ENCODE results near the gene CBR4. TPM values are rescaled to one million over a fixed set of nuclear protein-coding genes. Genes with fewer than 3 reads are reported as not detected.

CBR4 gene
- total and polyA plus RNA-seq, 7 donors, result 8.4 to 23.9 (median 16.4) TPM

- intact Hi-C loops (cut with DNase I), result no loop called here
- Histone ChIP-seq H3K9me3 (no peaks in the 10 kb centered on the region), H3K4me3 (no peak overlapping the region), H3K27me3 (no peaks in the 10 kb centered on the region), H3K27ac (no peak overlapping the region), H3K36me3 (no peaks in the 10 kb centered on the region), H3K4me1 (no peaks in the 10 kb centered on the region)
- no peak for DNase-seq
- TF ChIP-seq EP300 (IDR thresholded peaks at IDR 0.05) (no peak), CTCF (IDR thresholded peaks at IDR 0.05) (no peak), POLR2A (IDR thresholded peaks at IDR 0.05) (no peak)
- 88 to 95% methylated on average over 6 of the region's 6 CpGs for WGBS, 2 donors
These were observed 42.5 kb upstream of the CBR4 start for GRCh38 chr4:169052594-169052945.

- no peak for DNase-seq
- H3K4me1 ChIP-seq, result no peaks in the 10 kb centered on the region
- WGBS, 2 donors, result 88 to 90% methylated on average over 10 of the region's 10 CpGs
- TF ChIP-seq POLR2A (IDR thresholded peaks at IDR 0.05), result no peak
- TF ChIP-seq CTCF (IDR thresholded peaks at IDR 0.05), result no peak
- H3K27me3 ChIP-seq, result no peaks in the 10 kb centered on the region
- H3K27ac ChIP-seq, result no peak overlapping the region
- H3K36me3 ChIP-seq, result no peaks in the 10 kb centered on the region
- intact Hi-C loops (cut with DNase I), result no loop called here
- no peaks in the 10 kb centered on the region for H3K9me3 ChIP-seq
- H3K4me3 ChIP-seq, result no peak overlapping the region
These were observed 41.9 kb upstream of the CBR4 start for GRCh38 chr4:169051761-169052593.

GRCh38 chr4:169050881-169051760 lies 41.1 kb upstream of the CBR4 start:
- no peaks in the 10 kb centered on the region for H3K36me3 ChIP-seq
- H3K27ac ChIP-seq, result peak overlapping the region in 1 of 4 donors; percentile 55
- 84 to 91% methylated on average over 9 of the region's 9 CpGs for WGBS, 2 donors
- DNase-seq, result no peak
- TF ChIP-seq POLR2AphosphoS5 (IDR thresholded peaks at IDR 0.05) (no peak), POLR2A (IDR thresholded peaks at IDR 0.05) (no peak), EP300 (IDR thresholded peaks at IDR 0.05) (no peak), CTCF (IDR thresholded peaks at IDR 0.05) (no peak)
- H3K27me3 ChIP-seq, result no peaks in the 10 kb centered on the region
- intact Hi-C loops (cut with DNase I), result no loop called here
- H3K4me1 ChIP-seq, result no peaks in the 10 kb centered on the region
- no peaks in the 10 kb centered on the region for H3K9me3 ChIP-seq
- no peak overlapping the region for H3K4me3 ChIP-seq

GRCh38 chr4:169050284-169050683 lies 40.2 kb upstream of the CBR4 start:
- Histone ChIP-seq H3K36me3 (no peaks in the 10 kb centered on the region), H3K4me3 (no peak overlapping the region), H3K4me1 (no peaks in the 10 kb centered on the region), H3K27ac (no peak overlapping the region), H3K27me3 (no peaks in the 10 kb centered on the region), H3K9me3 (no peaks in the 10 kb centered on the region)
- WGBS, 2 donors, result 84 to 91% methylated on average over 7 of the region's 7 CpGs
- intact Hi-C loops (cut with DNase I), result no loop called here
- TF ChIP-seq EP300 (IDR thresholded peaks at IDR 0.05) (no peak), CTCF (IDR thresholded peaks at IDR 0.05) (no peak), POLR2AphosphoS5 (IDR thresholded peaks at IDR 0.05) (no peak), POLR2A (IDR thresholded peaks at IDR 0.05) (no peak)
- no peak for DNase-seq

Data from sigmoid colon (tissue), 7 donors.